Osteoblast (primary cell): ENCODE results near the gene OR5T2. TPM values are rescaled to one million over a fixed set of nuclear protein-coding genes. Genes with fewer than 3 reads are reported as not detected.
"Not testable (repeated sequence)": the region's sequence is repeated elsewhere in the genome, so short reads cannot be mapped to it uniquely, and the experiment has no call there.

Experiments
- DNase-seq: peaks from one replicate; pipeline ENCODE4 v3.0.0; 2011; ENCODE audit warnings: low spot score, mixed read lengths; ENCODE audit not compliant: insufficient read length; ENCODE audit errors: missing footprints
- H2AFZ ChIP-seq: 2 replicates; pipeline ENCODE4 v1.6.0; 2011; ENCODE audit warnings: mild to moderate bottlenecking, low read length
- H3K27ac ChIP-seq: 2 replicates; pipeline ENCODE4 v1.5.1; 2011; ENCODE audit warnings: mild to moderate bottlenecking, low read depth, low read length, moderate library complexity
- H3K27me3 ChIP-seq: 2 replicates; pipeline ENCODE4 v1.6.0; 2012; ENCODE audit warnings: mild to moderate bottlenecking, control low read depth, inconsistent platforms, low read length, moderate library complexity; ENCODE audit not compliant: insufficient read depth
- H3K36me3 ChIP-seq: 2 replicates; pipeline ENCODE4 v1.5.1; 2011; ENCODE audit warnings: mild to moderate bottlenecking, low read length, control low read depth, moderate library complexity; ENCODE audit not compliant: insufficient read depth
- H3K4me1 ChIP-seq: 2 replicates; pipeline ENCODE4 v1.5.1; 2011; ENCODE audit warnings: mild to moderate bottlenecking, low read length, control low read depth, moderate library complexity; ENCODE audit not compliant: insufficient read depth
- H3K4me2 ChIP-seq: 2 replicates; pipeline ENCODE4 v1.6.0; 2011; ENCODE audit warnings: mild to moderate bottlenecking, low read length; ENCODE audit not compliant: insufficient read depth
- H3K4me3 ChIP-seq: fragments of 200-600 bp; sonication (generic); 3 replicates; pipeline ENCODE4 v1.5.1; 2012; ENCODE audit warnings: mild to moderate bottlenecking, low read length, inconsistent platforms; ENCODE audit not compliant: insufficient read depth
- H3K79me2 ChIP-seq: 2 replicates; pipeline ENCODE4 v1.6.0; 2012; ENCODE audit warnings: mild to moderate bottlenecking, low read length, control low read depth, inconsistent platforms; ENCODE audit not compliant: insufficient read depth
- H3K9me3 ChIP-seq: 2 replicates; pipeline ENCODE4 v1.5.1; 2011; ENCODE audit warnings: low read depth, low read length, control low read depth
- H4K20me1 ChIP-seq: 2 replicates; pipeline ENCODE4 v1.6.0; 2012; ENCODE audit warnings: mild to moderate bottlenecking, low read length, control low read depth; ENCODE audit not compliant: insufficient read depth
- CTCF ChIP-seq: IDR thresholded peaks from 2 replicates; pipeline ENCODE4 v1.5.1; 2011; ENCODE audit warnings: mild to moderate bottlenecking, low read depth, low read length, moderate library complexity; ENCODE audit errors: extremely low read depth
- total RNA-seq: library from RNA; depleted of rRNA; stranded (reverse); fragments of >200 nt; gene quantifications from 2 replicates; pipeline ENCODE4 v1.2.3, GENCODE V29; 2012

OR5T2 gene
- total RNA-seq, result not detected in 2 replicates

- Histone ChIP-seq H3K4me3 (no peak within 1 kb of the TSS), H2AFZ (no peak within 1 kb of the TSS), H3K4me1 (no peaks in the 10 kb centered on the region), H3K79me2 (no peaks in the 10 kb centered on the region), H3K4me2 (no peak within 1 kb of the TSS), H4K20me1 (no peaks in the 10 kb centered on the region), H3K9me3 (no peaks in the 10 kb centered on the region), H3K36me3 (no peaks in the 10 kb centered on the region), H3K27ac (no peak within 1 kb of the TSS), H3K27me3 (no peaks in the 10 kb centered on the region)
- no peak for DNase-seq
- no peak for TF ChIP-seq CTCF
Observed at GRCh38 chr11:56234155-56234554, at the start of gene OR5T2. TSS of gene OR5T2 (minus strand) at chr11:56234255. CDS start at chr11:56233062, 1,193 bp downstream.

- Histone ChIP-seq H3K27me3 (no peaks in the 10 kb centered on the region), H2AFZ (no peak within 1 kb of the TSS), H3K79me2 (no peaks in the 10 kb centered on the region), H3K4me1 (no peaks in the 10 kb centered on the region), H3K9me3 (no peaks in the 10 kb centered on the region), H3K27ac (no peak within 1 kb of the TSS), H4K20me1 (no peaks in the 10 kb centered on the region), H3K36me3 (no peaks in the 10 kb centered on the region), H3K4me2 (no peak within 1 kb of the TSS), H3K4me3 (no peak within 1 kb of the TSS)
- TF ChIP-seq CTCF, result no peak
- no peak for DNase-seq
Observed at GRCh38 chr11:56273854-56274253, 39.8 kb upstream of the OR5T2 start, which contains the start of gene OR5T1. TSS of gene OR5T1 (plus strand) at chr11:56274154. CDS start at chr11:56275639, 1,485 bp downstream.

DNA sequence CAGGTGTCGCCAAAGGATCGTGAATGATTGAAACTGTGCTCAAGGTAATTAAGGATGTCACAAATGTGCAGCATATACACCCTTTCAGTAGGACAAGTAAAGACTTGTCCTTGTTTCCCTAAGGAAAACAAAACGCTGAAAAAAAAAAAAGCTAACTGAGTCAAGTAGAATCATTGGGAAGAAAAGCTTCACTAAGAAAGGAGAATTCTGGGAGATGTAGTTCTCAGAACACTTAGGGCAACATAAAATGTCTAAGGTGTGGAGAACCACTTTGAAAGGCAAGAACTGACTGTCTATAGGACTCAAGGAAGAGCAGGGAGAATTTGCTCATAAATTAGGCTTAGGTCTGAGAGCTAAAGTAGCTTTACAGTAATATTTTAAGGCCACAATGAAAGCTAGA lies 37.0 kb upstream of the OR5T2 start:
- TF ChIP-seq CTCF, result no peak
- no peak overlapping the region for H3K4me2 ChIP-seq

DNA sequence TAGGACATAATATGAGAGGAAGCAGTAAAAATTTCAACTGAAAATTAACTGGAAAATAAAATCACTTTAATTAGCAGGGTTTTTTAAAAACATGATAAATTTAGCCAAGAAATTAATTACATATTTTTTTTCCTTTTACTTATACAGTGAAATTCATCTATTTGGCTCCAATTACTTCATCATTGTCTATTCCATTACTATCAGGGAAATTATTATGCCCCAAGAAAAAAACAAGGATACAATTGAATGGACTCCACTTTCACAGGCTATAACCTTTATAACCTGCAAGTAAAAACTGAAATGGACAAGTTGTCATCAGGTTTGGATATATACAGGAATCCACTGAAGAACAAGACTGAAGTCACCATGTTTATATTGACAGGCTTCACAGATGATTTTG lies 17.9 kb upstream of the OR5T2 start, which contains the start of gene OR5T3:
OR5T3 (plus strand) TSS at position 301 of the 400 bp plus-strand sequence; CDS start at position 301, 0 bp downstream.
- no peaks in the 10 kb centered on the region for H3K27me3 ChIP-seq
- no peaks in the 10 kb centered on the region for H3K79me2 ChIP-seq
- H3K27ac ChIP-seq, result no peak within 1 kb of the TSS
- TF ChIP-seq CTCF, result no peak
- H3K9me3 ChIP-seq, result no peaks in the 10 kb centered on the region
- no peak within 1 kb of the TSS for H3K4me2 ChIP-seq
- H4K20me1 ChIP-seq, result no peaks in the 10 kb centered on the region
- H3K4me3 ChIP-seq, result no peak within 1 kb of the TSS
- no peak for DNase-seq
- H2AFZ ChIP-seq, result no peak within 1 kb of the TSS
- no peaks in the 10 kb centered on the region for H3K4me1 ChIP-seq
- no peaks in the 10 kb centered on the region for H3K36me3 ChIP-seq

More for the DNA sequence above, 37.0 kb upstream of the OR5T2 start:
- Histone ChIP-seq H4K20me1 (no peaks in the 10 kb centered on the region), H3K27ac (no peak overlapping the region), H3K4me3 (no peak overlapping the region), H3K27me3 (no peaks in the 10 kb centered on the region), H3K79me2 (no peaks in the 10 kb centered on the region), H3K36me3 (no peaks in the 10 kb centered on the region), H3K9me3 (no peaks in the 10 kb centered on the region), H2AFZ (no peak overlapping the region), H3K4me1 (no peaks in the 10 kb centered on the region)
- no peak for DNase-seq

GRCh38 chr11:56219735-56220134 lies 14.3 kb downstream of the OR5T2 start:
- H3K4me1 ChIP-seq, H3K27ac ChIP-seq, H4K20me1 ChIP-seq, H3K4me3 ChIP-seq, H3K4me2 ChIP-seq, H3K9me3 ChIP-seq, H3K36me3 ChIP-seq, DNase-seq, H3K27me3 ChIP-seq, H3K79me2 ChIP-seq, H2AFZ ChIP-seq: not testable (repeated sequence)
